Liver (tissue), 9 donors: ENCODE results near the gene TMEM51. TPM values are rescaled to one million over a fixed set of nuclear protein-coding genes. Genes with fewer than 3 reads are reported as not detected.

ENCODE experiments used
- DNase-seq: peaks from one replicate; pipeline ENCODE4 v3.0.0-alpha.2; 2017; ENCODE audit warnings: low spot score
- H3K27ac ChIP-seq, 2 donors: one replicate each; pipeline ENCODE4 v1.7.0; 2013; ENCODE audit warnings: inconsistent platforms in 2 of 2, low read length in 2 of 2, control low read depth in 1 of 2, low read depth in 1 of 2, mild to moderate bottlenecking in 1 of 2
- H3K27me3 ChIP-seq, 4 donors: one replicate each; pipeline versions ENCODE4 v1.6.1 to v1.7.0; 2013; ENCODE audit warnings: low read length in 3 of 4, inconsistent platforms in 1 of 4, mild to moderate bottlenecking in 1 of 4, moderate library complexity in 1 of 4; ENCODE audit not compliant: control insufficient read depth in 4 of 4, insufficient read depth in 4 of 4
- H3K36me3 ChIP-seq, 4 donors: one replicate each; pipeline versions ENCODE4 v1.6.1 to v1.7.0; 2013; ENCODE audit warnings: low read length in 3 of 4, mild to moderate bottlenecking in 3 of 4, low read depth in 1 of 4, moderate library complexity in 1 of 4; ENCODE audit not compliant: control insufficient read depth in 4 of 4, insufficient read depth in 3 of 4
- H3K4me1 ChIP-seq, 4 donors: one replicate each; pipeline versions ENCODE4 v1.6.1 to v1.7.0; 2013; ENCODE audit warnings: low read length in 3 of 4, mild to moderate bottlenecking in 3 of 4, moderate library complexity in 1 of 4; ENCODE audit not compliant: control insufficient read depth in 4 of 4, insufficient read depth in 4 of 4
- H3K4me3 ChIP-seq, 3 donors: one replicate each; pipeline versions ENCODE4 v1.6.1 to v1.7.0; 2013; ENCODE audit warnings: low read length in 3 of 3, control low read depth in 1 of 3, low read depth in 1 of 3, mild to moderate bottlenecking in 1 of 3
- H3K9ac ChIP-seq, 2 donors: one replicate each; pipeline ENCODE4 v1.7.0; 2013; ENCODE audit warnings: low read length in 2 of 2, mild to moderate bottlenecking in 2 of 2, moderate library complexity in 2 of 2, control low read depth in 1 of 2, low read depth in 1 of 2
- H3K9me3 ChIP-seq, 4 donors: one replicate each; pipeline versions ENCODE4 v1.6.1 to v1.7.0; 2013; ENCODE audit warnings: low read length in 3 of 4; ENCODE audit not compliant: control insufficient read depth in 4 of 4
- ATF3 ChIP-seq: IDR thresholded peaks from 2 replicates; pipeline ENCODE4 v1.6.1; 2016; ENCODE audit warnings: antibody characterized with exemption
- EGR1 ChIP-seq, 2 donors: IDR thresholded peaks; 2 replicates each; pipeline ENCODE4 v1.6.1; 2016 to 2018; ENCODE audit warnings: antibody characterized with exemption in 2 of 2, low read depth in 2 of 2
- FOXA1 ChIP-seq: IDR thresholded peaks from 2 replicates; pipeline ENCODE4 v1.6.1; 2016; ENCODE audit warnings: antibody characterized with exemption
- FOXA2 ChIP-seq: IDR thresholded peaks from 2 replicates; pipeline ENCODE4 v1.6.1; 2016; ENCODE audit warnings: antibody characterized with exemption
- GABPA ChIP-seq, 2 donors: IDR thresholded peaks in 1 of 2; conservative IDR thresholded peaks in 1 of 2; 2 replicates each; pipeline ENCODE4 v1.6.1; 2016; ENCODE audit warnings: antibody characterized with exemption in 2 of 2, mild to moderate bottlenecking in 1 of 2, moderate library complexity in 1 of 2
- HNF4A ChIP-seq, 2 donors: conservative IDR thresholded peaks; 2 replicates each; pipeline ENCODE4 v1.6.1; 2016; ENCODE audit warnings: antibody characterized with exemption in 2 of 2, mild to moderate bottlenecking in 2 of 2
- HNF4G ChIP-seq: IDR thresholded peaks from 2 replicates; pipeline ENCODE4 v1.6.1; 2016; ENCODE audit warnings: antibody characterized with exemption
- JUND ChIP-seq, 2 donors: IDR thresholded peaks; 2 replicates each; pipeline ENCODE4 v1.6.1; 2016; ENCODE audit warnings: antibody characterized with exemption in 2 of 2
- NR2F2 ChIP-seq: IDR thresholded peaks from 2 replicates; pipeline ENCODE4 v1.6.1; 2016; ENCODE audit warnings: antibody characterized with exemption
- RAD21 ChIP-seq, 2 donors: IDR thresholded peaks; 2 replicates each; pipeline ENCODE4 v1.6.1; 2016; ENCODE audit warnings: antibody characterized with exemption in 2 of 2, mild to moderate bottlenecking in 2 of 2
- REST ChIP-seq: IDR thresholded peaks from 2 replicates; pipeline ENCODE4 v1.6.1; 2016; ENCODE audit warnings: antibody characterized with exemption, mild to moderate bottlenecking
- RXRA ChIP-seq, 2 donors: IDR thresholded peaks; 2 replicates each; pipeline ENCODE4 v1.6.1; 2017 to 2018; ENCODE audit warnings: antibody characterized with exemption in 2 of 2, mild to moderate bottlenecking in 1 of 2
- SP1 ChIP-seq: IDR thresholded peaks from 2 replicates; pipeline ENCODE4 v1.6.1; 2018; ENCODE audit warnings: antibody characterized with exemption, mild to moderate bottlenecking
- TAF1 ChIP-seq: conservative IDR thresholded peaks from 2 replicates; pipeline ENCODE4 v1.6.1; 2016; ENCODE audit warnings: antibody characterized with exemption, mild to moderate bottlenecking
- YY1 ChIP-seq: IDR thresholded peaks from 2 replicates; pipeline ENCODE4 v1.6.1; 2016; ENCODE audit warnings: antibody characterized with exemption, mild to moderate bottlenecking
- ZBTB33 ChIP-seq: IDR thresholded peaks from 2 replicates; pipeline ENCODE4 v1.6.1; 2016; ENCODE audit warnings: antibody characterized with exemption
- WGBS: extraction: QIAGEN DNeasy Blood & Tissue Kit; methylation state at CpG from one replicate; pipeline ENCODE4 v1.1.7; 2013; 5-methylcytosine and 5-hydroxymethylcytosine counted together
- polyA plus RNA-seq, 2 donors: library from polyadenylated mRNA; stranded (reverse) in 1 of 2; unstranded in 1 of 2; fragments of 200-250 nt in 1 of 2; fragments of >200 nt in 1 of 2; fragmentation: Nextera tagmentation in 1 of 2; extraction: Ambion mirVana in 1 of 2; gene quantifications; one replicate each; pipeline versions ENCODE4 v1.2.1 to v1.2.3, GENCODE V29; 2013 to 2015
- total RNA-seq, 2 donors: library from RNA; depleted of rRNA; stranded (reverse); fragments of >200 nt; gene quantifications; one replicate each; pipeline ENCODE4 v1.2.3, GENCODE V29; 2014
- donor health status: healthy.
- donor health status: healthy.
- donor health status: healthy.
- donor health status: healthy.
- donor health status: healthy.

TMEM51 gene
- total and polyA plus RNA-seq, 4 donors, result 1.3 to 2.7 (median 1.9) TPM

- peaks cover 0 to 8% (median 3%) of the 10 kb centered on the region in 4 donors for H3K27me3 ChIP-seq
- 87% methylated on average over 6 of the region's 6 CpGs for WGBS
- no peak for TF ChIP-seq RXRA (IDR thresholded peaks at IDR 0.05)
- TF ChIP-seq ATF3, result no peak
- TF ChIP-seq SP1, result no peak
- TF ChIP-seq TAF1, result no peak
- no peak for TF ChIP-seq YY1
- no peak for TF ChIP-seq FOXA1
- TF ChIP-seq HNF4A (conservative IDR thresholded peaks at IDR 0.05), result no peak
- H3K9ac ChIP-seq, result no peak overlapping the region
- H3K36me3 ChIP-seq, result no peaks in the 10 kb centered on the region
- no peaks in the 10 kb centered on the region for H3K9me3 ChIP-seq
- peaks cover 0 to 12% (median 10%) of the 10 kb centered on the region in 4 donors for H3K4me1 ChIP-seq
- H3K27ac ChIP-seq, result no peak overlapping the region
- no peak for DNase-seq
- H3K4me3 ChIP-seq, result no peak overlapping the region
These were observed 5.5 kb upstream of the TMEM51 start for GRCh38 chr1:15148004-15148403.

GRCh38 chr1:15148475-15148874 lies 5.1 kb upstream of the TMEM51 start:
- no peak overlapping the region for H3K9ac ChIP-seq
- no peak for TF ChIP-seq TAF1
- TF ChIP-seq YY1, result no peak
- TF ChIP-seq EGR1 (IDR thresholded peaks at IDR 0.05; ENCODE audit: low read depth in 2 of 2), result no peak
- no peak for TF ChIP-seq ATF3
- TF ChIP-seq HNF4G, result no peak
- TF ChIP-seq RXRA (IDR thresholded peaks at IDR 0.05), result no peak
- TF ChIP-seq FOXA2, result no peak
- no peak for TF ChIP-seq FOXA1
- TF ChIP-seq HNF4A (conservative IDR thresholded peaks at IDR 0.05), result no peak
- no peak for TF ChIP-seq ZBTB33
- TF ChIP-seq RAD21 (IDR thresholded peaks at IDR 0.05), result no peak
- TF ChIP-seq JUND (IDR thresholded peaks at IDR 0.05), result no peak
- TF ChIP-seq SP1, result no peak
- no peak for TF ChIP-seq REST
- TF ChIP-seq GABPA (IDR thresholded peaks at IDR 0.05 in 1 of 2, conservative IDR thresholded peaks at IDR 0.05 in 1 of 2), result no peak
- TF ChIP-seq NR2F2, result no peak
- 90% methylated on average over 9 of the region's 9 CpGs for WGBS
- no peak for DNase-seq
- no peak overlapping the region for H3K4me3 ChIP-seq
- no peaks in the 10 kb centered on the region for H3K36me3 ChIP-seq
- peaks cover 2 to 16% (median 14%) of the 10 kb centered on the region in 4 donors for H3K4me1 ChIP-seq
- H3K9me3 ChIP-seq, result no peaks in the 10 kb centered on the region
- H3K27ac ChIP-seq, result no peak overlapping the region
- peaks cover 0 to 8% (median 3%) of the 10 kb centered on the region in 4 donors for H3K27me3 ChIP-seq
